WI38 (cell line): Measurements from ENCODE around the gene COP1.

ENCODE experiments used
- H3K4me3 ChIP-seq: 2 replicates; pipeline ENCODE4 v1.5.1; 2011; ENCODE audit warnings: low read depth, mild to moderate bottlenecking, control low read depth, low read length
- CTCF ChIP-seq: IDR thresholded peaks from 2 replicates; pipeline ENCODE4 v1.5.1; 2012; ENCODE audit warnings: low read depth, mild to moderate bottlenecking, control low read depth, low read length

Gene COP1

GRCh38 chr1:176049582-176049981 is 157.5 kb downstream of the COP1 start:
- TF ChIP-seq CTCF = no peak
- no peak overlapping the region for H3K4me3 ChIP-seq

- no peak for TF ChIP-seq CTCF
- no peak overlapping the region for H3K4me3 ChIP-seq
These were observed 160.2 kb downstream of the COP1 start for GRCh38 chr1:176046926-176047325.

- no peak overlapping the region for H3K4me3 ChIP-seq
- TF ChIP-seq CTCF = no peak
These were observed 163.5 kb downstream of the COP1 start for GRCh38 chr1:176043537-176043936.

- TF ChIP-seq CTCF = no peak
- no peak overlapping the region for H3K4me3 ChIP-seq
These were observed 173.2 kb downstream of the COP1 start for GRCh38 chr1:176033881-176034280.

GRCh38 chr1:176033474-176033873 is 173.6 kb downstream of the COP1 start:
- TF ChIP-seq CTCF = no peak
- H3K4me3 ChIP-seq = no peak overlapping the region

GRCh38 chr1:176032040-176032645 is 174.9 kb downstream of the COP1 start:
- no peak overlapping the region for H3K4me3 ChIP-seq
- no peak for TF ChIP-seq CTCF

GRCh38 chr1:176029609-176030008 is 177.5 kb downstream of the COP1 start:
- no peak overlapping the region for H3K4me3 ChIP-seq
- no peak for TF ChIP-seq CTCF
